GM04503 (cell line): ENCODE data around the gene TOMM20.

Experiments used
- DNase-seq: peaks from one replicate; pipeline ENCODE4 v3.0.0-alpha.2; 2012; ENCODE audit warnings: low read depth

TOMM20 gene

GRCh38 chr1:235134171-235134570 is 5.5 kb upstream of the TOMM20 start:
- no peak for DNase-seq

- DNase-seq = no peak
Measured at GRCh38 chr1:235133086-235133485, 4.4 kb upstream of the TOMM20 start.

- no peak for DNase-seq
Measured at GRCh38 chr1:235131961-235132360, 3.3 kb upstream of the TOMM20 start.

GRCh38 chr1:235130766-235131270 is 2.2 kb upstream of the TOMM20 start:
- DNase-seq = no peak

GRCh38 chr1:235129774-235130570 is 1.3 kb upstream of the TOMM20 start:
- no peak for DNase-seq

GRCh38 chr1:235127732-235128455 is 743 bp downstream of the TOMM20 start:
- DNase-seq = no peak

GRCh38 chr1:235127203-235127602 is 1.4 kb downstream of the TOMM20 start:
- no peak for DNase-seq

- no peak for DNase-seq
Measured at GRCh38 chr1:235124665-235125064, 4.0 kb downstream of the TOMM20 start.

GRCh38 chr1:235124111-235124510 is 4.5 kb downstream of the TOMM20 start:
- DNase-seq = no peak

GRCh38 chr1:235122348-235122747 is 6.3 kb downstream of the TOMM20 start:
- DNase-seq = no peak

GRCh38 chr1:235113183-235113917 is 15.3 kb downstream of the TOMM20 start:
- DNase-seq = no peak

GRCh38 chr1:235112297-235113182 is 16.1 kb downstream of the TOMM20 start:
- no peak for DNase-seq

- DNase-seq = no peak
Measured at GRCh38 chr1:235111107-235111506, 17.5 kb downstream of the TOMM20 start.

GRCh38 chr1:235108876-235109275 is 19.8 kb downstream of the TOMM20 start:
- no peak for DNase-seq

- no peak for DNase-seq
Measured at GRCh38 chr1:235108185-235108593, 20.4 kb downstream of the TOMM20 start.

- no peak for DNase-seq
Measured at GRCh38 chr1:235107368-235108184, 21.1 kb downstream of the TOMM20 start.

- no peak for DNase-seq
Measured at GRCh38 chr1:235106457-235106856, 22.2 kb downstream of the TOMM20 start.

- no peak for DNase-seq
Measured at GRCh38 chr1:235105051-235106043, 23.3 kb downstream of the TOMM20 start.

- DNase-seq = no peak
Measured at GRCh38 chr1:235102993-235103411, 25.6 kb downstream of the TOMM20 start.

GRCh38 chr1:235102259-235102582 is 26.4 kb downstream of the TOMM20 start:
- DNase-seq = no peak
